Measurements from ENCODE around the gene DCAF17.
A peak's percentile ranks its signal among the peaks of the same experiment; 100 is the strongest.

DNA sequence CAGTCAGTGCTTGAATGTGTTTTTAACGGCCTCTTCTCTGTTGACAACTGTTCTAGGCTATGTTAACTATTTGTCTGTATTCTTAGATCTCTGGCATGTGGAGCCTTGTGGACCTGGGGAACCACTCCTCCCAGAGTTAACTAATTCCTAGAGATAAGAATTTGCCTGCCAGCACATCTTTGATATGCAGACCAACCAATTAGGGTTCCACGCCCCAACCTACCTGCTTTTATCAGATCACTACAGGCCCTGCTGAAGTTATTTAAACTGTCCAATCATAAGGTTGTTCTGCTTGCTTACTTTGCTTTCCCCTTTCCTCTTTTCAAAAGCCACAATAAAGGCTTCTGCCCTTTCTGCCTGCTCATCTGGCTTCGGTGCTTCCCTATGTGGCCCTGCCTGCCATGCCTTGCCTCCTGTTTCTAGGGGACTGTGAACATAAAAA, 79.7 kb downstream of the DCAF17 start:
- peak; percentile 22 for TF ChIP-seq POLR2A (IDR thresholded peaks at IDR 0.05; ENCODE audit: low read length)
- TF ChIP-seq GATA1 (IDR thresholded peaks at IDR 0.05; ENCODE audit: low read depth, low read length) = no peak

Data from erythroblast (primary cell).